ENCODE measurements around the gene TMEM176A. TPM values are rescaled to one million over a fixed set of nuclear protein-coding genes. Genes with fewer than 3 reads are reported as not detected.

The TMEM176A gene
- total RNA-seq, 1 donor from 2014 or later: 2.0 TPM

DNA sequence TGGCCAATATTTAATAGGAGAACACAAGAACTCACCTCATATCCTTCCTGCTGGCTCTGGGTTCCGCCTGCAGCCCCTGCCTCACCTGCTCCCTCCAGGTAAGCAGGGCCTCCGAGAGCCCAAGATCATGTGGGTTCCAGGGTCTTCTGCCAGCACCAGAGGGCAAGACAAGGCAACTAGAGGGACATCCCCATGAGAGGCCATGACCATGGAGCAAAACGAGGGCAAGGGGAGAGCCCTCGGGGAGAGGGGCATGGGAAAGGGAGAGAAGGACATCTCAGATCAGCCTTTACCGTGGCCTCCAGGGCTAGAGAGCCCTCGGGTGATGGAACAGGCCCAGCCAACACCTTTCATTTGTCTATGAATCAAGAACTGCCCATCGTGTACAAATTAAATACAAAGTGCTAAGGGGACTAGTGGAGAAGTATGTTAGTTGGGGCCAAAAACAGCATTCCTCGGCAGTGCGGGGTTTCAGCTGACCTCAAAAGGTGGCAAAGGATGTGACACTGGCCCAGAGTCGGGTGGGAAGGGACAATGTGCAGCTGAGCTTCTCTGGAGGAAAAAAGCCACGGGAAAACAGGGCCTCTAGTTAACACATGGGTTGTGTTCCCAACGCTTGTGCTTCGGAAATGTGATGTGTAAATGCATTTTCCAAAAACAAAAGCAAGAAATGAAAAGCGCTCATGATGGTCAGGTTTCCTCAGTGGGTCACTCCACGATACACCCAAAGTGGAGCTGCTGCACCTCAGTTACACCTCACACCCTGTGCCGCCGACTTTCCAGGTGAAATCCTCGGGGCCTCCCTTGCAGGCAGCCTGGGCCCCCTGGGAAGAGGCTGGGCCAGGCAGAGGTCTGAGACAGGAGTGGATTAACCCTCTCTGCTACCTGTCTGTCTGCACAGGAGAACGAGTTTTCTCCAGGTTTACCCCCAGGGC lies 53.8 kb downstream of the TMEM176A start:
- Mint-ChIP-seq H3K36me3 (ENCODE audit: low read depth) (no peaks in the 10 kb centered on the region), H3K27me3 (ENCODE audit: low read depth) (peaks cover 2% of the 10 kb centered on the region), H3K4me1 (no peaks in the 10 kb centered on the region), H3K27ac (ENCODE audit: unreplicated experiment) (no peak overlapping the region), H3K9me3 (no peaks in the 10 kb centered on the region), H3K4me3 (no peak overlapping the region)
- TF ChIP-seq, protein P1, sequence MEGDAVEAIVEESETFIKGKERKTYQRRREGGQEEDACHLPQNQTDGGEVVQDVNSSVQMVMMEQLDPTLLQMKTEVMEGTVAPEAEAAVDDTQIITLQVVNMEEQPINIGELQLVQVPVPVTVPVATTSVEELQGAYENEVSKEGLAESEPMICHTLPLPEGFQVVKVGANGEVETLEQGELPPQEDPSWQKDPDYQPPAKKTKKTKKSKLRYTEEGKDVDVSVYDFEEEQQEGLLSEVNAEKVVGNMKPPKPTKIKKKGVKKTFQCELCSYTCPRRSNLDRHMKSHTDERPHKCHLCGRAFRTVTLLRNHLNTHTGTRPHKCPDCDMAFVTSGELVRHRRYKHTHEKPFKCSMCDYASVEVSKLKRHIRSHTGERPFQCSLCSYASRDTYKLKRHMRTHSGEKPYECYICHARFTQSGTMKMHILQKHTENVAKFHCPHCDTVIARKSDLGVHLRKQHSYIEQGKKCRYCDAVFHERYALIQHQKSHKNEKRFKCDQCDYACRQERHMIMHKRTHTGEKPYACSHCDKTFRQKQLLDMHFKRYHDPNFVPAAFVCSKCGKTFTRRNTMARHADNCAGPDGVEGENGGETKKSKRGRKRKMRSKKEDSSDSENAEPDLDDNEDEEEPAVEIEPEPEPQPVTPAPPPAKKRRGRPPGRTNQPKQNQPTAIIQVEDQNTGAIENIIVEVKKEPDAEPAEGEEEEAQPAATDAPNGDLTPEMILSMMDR (conservative IDR thresholded peaks at IDR 0.05): no peak
- DNase-seq (ENCODE audit: low read depth, low spot score): no peak

Other genes starting within 250 kb of the TMEM176A start
- gene GIMAP4, start 233.4 kb upstream of the TMEM176A start, total RNA-seq: not detected in 2 replicates
- gene GIMAP6, start 168.4 kb upstream of the TMEM176A start, total RNA-seq: not detected in 2 replicates
- gene GIMAP2, start 115.1 kb upstream of the TMEM176A start, total RNA-seq: not detected in 2 replicates
- gene GIMAP1, start 84.2 kb upstream of the TMEM176A start, total RNA-seq: not detected in 2 replicates
- 0.19 TPM in 1 of 2 replicates, not detected in the other for gene GIMAP5, start 63.4 kb upstream of the TMEM176A start, total RNA-seq
- gene TMEM176B, start 405 bp upstream of the TMEM176A start, total RNA-seq: 2.2 and 3.1 TPM in 2 replicates
- not detected in 2 replicates for gene AOC1, start 51.7 kb downstream of the TMEM176A start, total RNA-seq
- 10.7 and 12.4 TPM in 2 replicates for gene KCNH2, start 177.6 kb downstream of the TMEM176A start, total RNA-seq
- 6.1 and 7.4 TPM in 2 replicates for gene NOS3, start 190.2 kb downstream of the TMEM176A start, total RNA-seq
- gene ATG9B, start 223.7 kb downstream of the TMEM176A start, total RNA-seq: 8.0 and 9.2 TPM in 2 replicates
- 42.3 and 43.5 TPM in 2 replicates for gene ABCB8, start 227.7 kb downstream of the TMEM176A start, total RNA-seq
- gene ASIC3, start 247.8 kb downstream of the TMEM176A start, total RNA-seq: 4.7 and 6.0 TPM in 2 replicates

Measured in neural crest cell (in vitro differentiated cells).